Brain microvascular endothelial cell (primary cell): ENCODE results near the gene USP13.
A peak's percentile ranks its signal among the peaks of the same experiment; 100 is the strongest.

ENCODE experiments used
- DNase-seq: peaks from one replicate; pipeline ENCODE4 v3.0.0-alpha.2; 2020
- H3K27ac ChIP-seq: fragments of 250-450 bp; sonication (Bioruptor Pico); 2 replicates; pipeline ENCODE4 v1.5.1; 2020; ENCODE audit warnings: mild to moderate bottlenecking, moderate library complexity
- H3K27me3 ChIP-seq: fragments of 250-450 bp; sonication (Bioruptor Pico); replicated peaks from 2 replicates; pipeline ENCODE4 v1.5.1; 2020; ENCODE audit warnings: mild to moderate bottlenecking
- H3K36me3 ChIP-seq: fragments of 250-450 bp; sonication (Bioruptor Pico); replicated peaks from 2 replicates; pipeline ENCODE4 v1.5.1; 2020; ENCODE audit warnings: mild to moderate bottlenecking
- H3K4me3 ChIP-seq: 2 replicates; pipeline ENCODE4 v1.5.1; 2011; ENCODE audit warnings: low read depth, mild to moderate bottlenecking, control low read depth, low read length, moderate library complexity
- CTCF ChIP-seq: IDR thresholded peaks from 2 replicates; pipeline ENCODE4 v1.5.1; 2011; ENCODE audit warnings: low read depth, mild to moderate bottlenecking, moderate library complexity, low read length, control low read depth, inconsistent platforms; ENCODE audit errors: missing control alignments
- in situ Hi-C: cut with HindIII; loops from 2 replicates; pipeline ENCODE4 v1.10.0; 2017; ENCODE audit warnings: low sequenced_read_pairs, low pct_ligation_motif_present

USP13 gene

GRCh38 chr3:179794355-179794754 is 141.5 kb downstream of the USP13 start:
- Histone ChIP-seq H3K4me3 (no peak overlapping the region), H3K27ac (no peak overlapping the region), H3K36me3 (no peaks in the 10 kb centered on the region), H3K27me3 (no peaks in the 10 kb centered on the region)
- in situ Hi-C loops: no loop called here
- DNase-seq: no peak
- TF ChIP-seq CTCF: no peak

DNA sequence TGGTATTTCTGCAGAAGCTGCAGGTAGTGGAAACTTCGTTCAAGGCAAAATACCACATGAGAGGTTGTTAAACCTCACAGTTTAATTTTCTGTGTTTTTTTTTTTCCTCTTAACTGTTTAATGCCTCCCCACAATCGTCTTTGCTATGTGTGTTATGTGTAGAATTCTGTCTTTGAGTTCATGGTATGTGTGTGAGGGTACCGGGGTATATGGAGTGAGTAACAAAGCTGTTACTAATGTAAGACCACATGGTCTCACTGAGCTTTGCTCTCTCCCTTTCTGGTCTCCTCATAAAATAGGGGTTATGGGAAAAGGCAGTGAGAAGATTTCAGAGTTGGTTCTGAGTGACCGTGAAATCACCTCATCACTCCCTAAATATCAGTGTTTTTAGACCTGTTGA is 143.6 kb downstream of the USP13 start:
- in situ Hi-C loops: no loop called here
- no peak for TF ChIP-seq CTCF
- no peak overlapping the region for H3K27ac ChIP-seq
- DNase-seq: no peak
- no peak overlapping the region for H3K4me3 ChIP-seq
- no peaks in the 10 kb centered on the region for H3K27me3 ChIP-seq
- H3K36me3 ChIP-seq: no peaks in the 10 kb centered on the region

- no peak for TF ChIP-seq CTCF
- in situ Hi-C loops: no loop called here
- H3K36me3 ChIP-seq: no peaks in the 10 kb centered on the region
- H3K27ac ChIP-seq: no peak overlapping the region
- no peak overlapping the region for H3K4me3 ChIP-seq
- no peaks in the 10 kb centered on the region for H3K27me3 ChIP-seq
- DNase-seq: no peak
These were observed 144.4 kb downstream of the USP13 start for GRCh38 chr3:179797192-179797591.

- H3K27me3 ChIP-seq: no peaks in the 10 kb centered on the region
- peak; percentile 76 for DNase-seq
- H3K27ac ChIP-seq: peak overlapping the region; percentile 16
- TF ChIP-seq CTCF: no peak
- in situ Hi-C loops: no loop called here
- H3K4me3 ChIP-seq: no peak overlapping the region
- no peaks in the 10 kb centered on the region for H3K36me3 ChIP-seq
These were observed 148.4 kb downstream of the USP13 start for GRCh38 chr3:179801263-179801662.

- Histone ChIP-seq H3K27ac (peak overlapping the region; percentile 16), H3K4me3 (no peak overlapping the region), H3K36me3 (no peaks in the 10 kb centered on the region), H3K27me3 (no peaks in the 10 kb centered on the region)
- no peak for TF ChIP-seq CTCF
- in situ Hi-C loops: no loop called here
- DNase-seq: no peak
These were observed 149.0 kb downstream of the USP13 start for GRCh38 chr3:179801856-179802255.

- Histone ChIP-seq H3K27ac (no peak overlapping the region), H3K4me3 (no peak overlapping the region), H3K36me3 (no peaks in the 10 kb centered on the region), H3K27me3 (no peaks in the 10 kb centered on the region)
- in situ Hi-C loops: no loop called here
- DNase-seq: no peak
- TF ChIP-seq CTCF: no peak
These were observed 153.3 kb downstream of the USP13 start for GRCh38 chr3:179806177-179806576.
